HG02798 (cell line): ENCODE results near the gene GRM4.

Source experiments
- ATAC-seq: cut with Tn5 transposase; IDR thresholded peaks from one replicate; pipeline ENCODE4 v1.9.1; 2021; ENCODE audit warnings: mild to moderate bottlenecking; ENCODE audit not compliant: unreplicated experiment, poor library complexity

Gene GRM4

GRCh38 chr6:34004706-34005105 is 141.2 kb downstream of the GRM4 start:
- no peak for ATAC-seq

- no peak for ATAC-seq
These were observed 141.9 kb downstream of the GRM4 start for GRCh38 chr6:34003962-34004361.

- no peak for ATAC-seq
These were observed 143.9 kb downstream of the GRM4 start for GRCh38 chr6:34001706-34002621.

- ATAC-seq, result no peak
These were observed 145.6 kb downstream of the GRM4 start for GRCh38 chr6:34000281-34000680.

GRCh38 chr6:33999567-33999966 is 146.3 kb downstream of the GRM4 start:
- no peak for ATAC-seq

GRCh38 chr6:33998660-33999059 is 147.2 kb downstream of the GRM4 start:
- no peak for ATAC-seq

- ATAC-seq, result no peak
These were observed 148.6 kb downstream of the GRM4 start for GRCh38 chr6:33997265-33997664.

- no peak for ATAC-seq
These were observed 149.8 kb downstream of the GRM4 start for GRCh38 chr6:33996120-33996475.

GRCh38 chr6:33995309-33996119 is 150.4 kb downstream of the GRM4 start:
- no peak for ATAC-seq

GRCh38 chr6:33994472-33995308 is 151.2 kb downstream of the GRM4 start:
- ATAC-seq, result no peak

- no peak for ATAC-seq
These were observed 152.0 kb downstream of the GRM4 start for GRCh38 chr6:33993653-33994471.

- ATAC-seq, result no peak
These were observed 152.8 kb downstream of the GRM4 start for GRCh38 chr6:33993091-33993490.

- ATAC-seq, result no peak
These were observed 153.7 kb downstream of the GRM4 start for GRCh38 chr6:33992191-33992590.

GRCh38 chr6:33991610-33992009 is 154.3 kb downstream of the GRM4 start:
- no peak for ATAC-seq

GRCh38 chr6:33990061-33990541 is 155.8 kb downstream of the GRM4 start:
- ATAC-seq, result no peak

- no peak for ATAC-seq
These were observed 156.7 kb downstream of the GRM4 start for GRCh38 chr6:33989016-33989854.

GRCh38 chr6:33988121-33989015 is 157.5 kb downstream of the GRM4 start:
- ATAC-seq, result no peak

- no peak for ATAC-seq
These were observed 158.3 kb downstream of the GRM4 start for GRCh38 chr6:33987531-33988021.
